K562 (cell line): ENCODE data around the gene TRIP12. TPM values are rescaled to one million over a fixed set of nuclear protein-coding genes. Genes with fewer than 3 reads are reported as not detected.
"Not testable (repeated sequence)": the region's sequence is repeated elsewhere in the genome, so short reads cannot be mapped to it uniquely, and the experiment has no call there.

Experiments
- ATAC-seq: fragments of 200-7000 bp; cut with Tn5 transposase; 3 replicates; pipeline ENCODE4 v1.9.1; 2020; ENCODE audit warnings: moderate library complexity
- BruUV-seq: library from RNA; stranded (reverse); fragments of 400-500 nt; replicated peaks from 2 replicates; lab custom pipeline; 2021; lab: Mats Ljungman, UMichigan
- CTCF ChIA-PET: fragments of 300-600 bp; formaldehyde crosslinking; extraction: SDS; loops from one replicate; lab custom pipeline; 2021; ENCODE audit warnings: low intra/inter-chr PET ratio; lab: Yijun Ruan, JAX
- POLR2A ChIA-PET: fragments of 300-600, 350-650 bp; sonication (Branson Sonifier 250); formaldehyde crosslinking; extraction: SDS; loops from one replicate; lab custom pipeline; 2021; ENCODE audit warnings: antibody characterized with exemption, inconsistent platforms; lab: Yijun Ruan, JAX
- DNase-seq, 4 experiments: peaks; one replicate each; pipeline versions ENCODE4 v3.0.0 to v3.0.0-alpha.2; 2011 to 2018; ENCODE audit warnings: low spot score in 3 of 4, mixed read lengths in 3 of 4; ENCODE audit errors: extremely low read depth in 1 of 4
- FAIRE-seq: peaks from 2 replicates; lab custom pipeline; 2011; peaks lifted over from hg19 to GRCh38; lab: Jason Lieb, UNC
- H2AFZ ChIP-seq: 2 replicates; pipeline ENCODE4 v1.6.0; 2011; ENCODE audit warnings: low read depth, low read length, control low read depth, inconsistent platforms
- H3K27ac ChIP-seq: fragments of 200-600 bp; 3 replicates; pipeline ENCODE4 v1.8.0; 2011; ENCODE audit warnings: low read depth, mild to moderate bottlenecking, control low read depth, inconsistent platforms, low read length, moderate library complexity, mixed read lengths; ENCODE audit errors: extremely low read depth
- H3K27me3 ChIP-seq, 2 experiments: fragments of 300-600 bp in 1 of 2; 2 replicates in 1 of 2; 3 replicates in 1 of 2; pipeline versions ENCODE4 v1.6.0 to v1.8.0; 2011; ENCODE audit warnings: inconsistent platforms in 2 of 2, low read length in 2 of 2, mild to moderate bottlenecking in 1 of 2, mixed read lengths in 1 of 2, moderate library complexity in 1 of 2; ENCODE audit not compliant: control insufficient read depth in 2 of 2, insufficient read depth in 2 of 2
- H3K36me3 ChIP-seq: fragments of 300-600 bp; 3 replicates; pipeline ENCODE4 v1.8.0; 2011; ENCODE audit warnings: mild to moderate bottlenecking, low read length, inconsistent platforms; ENCODE audit not compliant: control insufficient read depth, insufficient read depth
- H3K4me1 ChIP-seq, 2 experiments: fragments of 200-600 bp in 1 of 2; replicated peaks in 1 of 2; 2 replicates in 1 of 2; 3 replicates in 1 of 2; pipeline versions ENCODE4 v1.5.1 to v1.8.0; 2011; ENCODE audit warnings: inconsistent platforms in 2 of 2, low read length in 2 of 2, mild to moderate bottlenecking in 1 of 2, mixed read lengths in 1 of 2, moderate library complexity in 1 of 2; ENCODE audit not compliant: control insufficient read depth in 2 of 2, insufficient read depth in 2 of 2
- H3K4me2 ChIP-seq: 2 replicates; pipeline ENCODE4 v1.6.1; 2011; ENCODE audit warnings: low read length, control low read depth, inconsistent platforms, mixed read lengths; ENCODE audit not compliant: insufficient read depth
- H3K4me3 ChIP-seq: fragments of 200-600 bp; sonication (generic), shearing (Covaris generic); 2 replicates; pipeline ENCODE4 v1.5.1; 2016; ENCODE audit warnings: control low read depth, inconsistent platforms
- H3K79me2 ChIP-seq: fragments of 200-600 bp; 3 replicates; pipeline ENCODE4 v1.8.0; 2011; ENCODE audit warnings: low read length, inconsistent platforms; ENCODE audit not compliant: control insufficient read depth, insufficient read depth
- H3K9ac ChIP-seq, 2 experiments: 2 replicates each; pipeline versions ENCODE4 v1.6.0 to v1.6.1; 2011; ENCODE audit warnings: low read depth in 2 of 2, low read length in 2 of 2, control low read depth in 1 of 2, inconsistent platforms in 1 of 2, mild to moderate bottlenecking in 1 of 2, mixed read lengths in 1 of 2; ENCODE audit not compliant: insufficient read depth in 1 of 2
- H3K9me1 ChIP-seq: one replicate; pipeline ENCODE4 v1.6.0; 2011; ENCODE audit warnings: inconsistent platforms, mild to moderate bottlenecking, low read length, moderate library complexity; ENCODE audit not compliant: control insufficient read depth, insufficient read depth
- H3K9me3 ChIP-seq: replicated peaks from 2 replicates; pipeline ENCODE4 v1.5.1; 2011; ENCODE audit warnings: low read depth, low read length, inconsistent platforms; ENCODE audit not compliant: control insufficient read depth, insufficient read depth
- H4K20me1 ChIP-seq: replicated peaks from 2 replicates; pipeline ENCODE4 v1.6.1; 2011; ENCODE audit warnings: low read length, inconsistent platforms, mixed read lengths; ENCODE audit not compliant: control insufficient read depth, insufficient read depth
- WGBS: fragments of 100-300 bp; shearing (Covaris generic); methylation state at CpG from one replicate; pipeline ENCODE4 v1.1.6; 2016; ENCODE audit warnings: low coverage, mixed read lengths; ENCODE audit not compliant: insufficient coverage; ENCODE audit errors: missing lambda C conversion rate; 5-methylcytosine and 5-hydroxymethylcytosine counted together
- in situ Hi-C: fragments of 300-500 bp; cut with MboI; formaldehyde crosslinking; loops from 4 replicates; pipeline ENCODE4 v1.15.0; 2018; ENCODE audit warnings: inconsistent platforms, mixed read lengths
- intact Hi-C: fragments of 100-400 bp; cut with micrococcal nuclease; formaldehyde crosslinking; loops from 2 replicates; pipeline ENCODE4 v1.14.2; 2022
- polyA plus RNA-seq, 8 experiments: library from polyadenylated mRNA; depleted of rRNA in 4 of 8; stranded (reverse) in 5 of 8; unstranded in 3 of 8; fragments of >200 nt; fragmentation: Nextera tagmentation in 2 of 8; fragmentation: Illumina TruSeq in 1 of 8; extraction: Ambion mirVana in 2 of 8; extraction: Trizol in 1 of 8; gene quantifications; 2 replicates each; pipeline versions ENCODE4 v1.2.1 to v1.2.3, GENCODE V29; 2011 to 2014; ENCODE audit warnings: inconsistent platforms in 1 of 8, missing spikeins in 1 of 8
- total RNA-seq, 7 experiments: library from RNA; depleted of rRNA in 6 of 7; stranded (reverse); fragments of >200 nt in 6 of 7; fragmentation: Illumina TruSeq in 2 of 7; extraction: Trizol in 2 of 7; gene quantifications; 2 replicates each; pipeline versions ENCODE4 v1.2.1 to v1.2.3, GENCODE V29; 2011 to 2021; ENCODE audit warnings: low replicate concordance in 1 of 7
- TF ChIP-seq, protein P1 (sequence below), 2 experiments: fragments of 450-650 bp; formaldehyde crosslinking in 1 of 2; IDR thresholded peaks; 2 replicates each; pipeline versions ENCODE4 v1.4.0 to v1.6.1; 2014 to 2020; ENCODE audit warnings: mild to moderate bottlenecking in 2 of 2, borderline replicate concordance in 1 of 2, low read depth in 1 of 2

TRIP12 gene
- total and polyA plus RNA-seq, 9 of the 15 experiments (the other 6 are each of a cell fraction or from before 2014, with no cell fraction given) = 15.2 to 131 (median 80.1) TPM

DNA sequence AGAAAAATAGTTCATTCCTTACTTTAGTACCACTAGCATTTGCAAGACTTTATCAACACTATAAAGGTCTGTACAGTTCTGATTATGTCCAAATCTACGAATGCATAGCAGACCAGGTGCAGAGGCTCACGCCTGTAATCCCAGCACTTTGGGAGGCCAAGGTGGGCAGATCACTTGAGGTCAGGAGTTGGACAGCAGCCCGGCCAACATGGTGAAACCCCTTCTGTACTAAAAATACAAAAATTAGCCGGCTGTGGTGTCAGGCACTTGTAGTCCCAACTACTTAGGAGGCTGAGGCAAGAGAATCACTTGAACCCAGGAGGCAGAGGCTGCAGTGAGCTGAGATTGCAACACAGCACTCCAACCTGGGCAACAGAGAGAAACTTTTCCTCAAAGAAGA is 87.4 kb downstream of the TRIP12 start:
- BruUV-seq, H3K27ac ChIP-seq, in situ Hi-C loops, H3K4me2 ChIP-seq, H3K9me3 ChIP-seq, H3K4me1 ChIP-seq, CTCF ChIA-PET, H3K27me3 ChIP-seq, FAIRE-seq, H4K20me1 ChIP-seq, H2AFZ ChIP-seq, H3K4me3 ChIP-seq, H3K9me1 ChIP-seq, intact Hi-C loops, ATAC-seq, DNase-seq, H3K79me2 ChIP-seq, POLR2A ChIA-PET, H3K9ac ChIP-seq: not testable (repeated sequence)
- TF ChIP-seq, protein P1, sequence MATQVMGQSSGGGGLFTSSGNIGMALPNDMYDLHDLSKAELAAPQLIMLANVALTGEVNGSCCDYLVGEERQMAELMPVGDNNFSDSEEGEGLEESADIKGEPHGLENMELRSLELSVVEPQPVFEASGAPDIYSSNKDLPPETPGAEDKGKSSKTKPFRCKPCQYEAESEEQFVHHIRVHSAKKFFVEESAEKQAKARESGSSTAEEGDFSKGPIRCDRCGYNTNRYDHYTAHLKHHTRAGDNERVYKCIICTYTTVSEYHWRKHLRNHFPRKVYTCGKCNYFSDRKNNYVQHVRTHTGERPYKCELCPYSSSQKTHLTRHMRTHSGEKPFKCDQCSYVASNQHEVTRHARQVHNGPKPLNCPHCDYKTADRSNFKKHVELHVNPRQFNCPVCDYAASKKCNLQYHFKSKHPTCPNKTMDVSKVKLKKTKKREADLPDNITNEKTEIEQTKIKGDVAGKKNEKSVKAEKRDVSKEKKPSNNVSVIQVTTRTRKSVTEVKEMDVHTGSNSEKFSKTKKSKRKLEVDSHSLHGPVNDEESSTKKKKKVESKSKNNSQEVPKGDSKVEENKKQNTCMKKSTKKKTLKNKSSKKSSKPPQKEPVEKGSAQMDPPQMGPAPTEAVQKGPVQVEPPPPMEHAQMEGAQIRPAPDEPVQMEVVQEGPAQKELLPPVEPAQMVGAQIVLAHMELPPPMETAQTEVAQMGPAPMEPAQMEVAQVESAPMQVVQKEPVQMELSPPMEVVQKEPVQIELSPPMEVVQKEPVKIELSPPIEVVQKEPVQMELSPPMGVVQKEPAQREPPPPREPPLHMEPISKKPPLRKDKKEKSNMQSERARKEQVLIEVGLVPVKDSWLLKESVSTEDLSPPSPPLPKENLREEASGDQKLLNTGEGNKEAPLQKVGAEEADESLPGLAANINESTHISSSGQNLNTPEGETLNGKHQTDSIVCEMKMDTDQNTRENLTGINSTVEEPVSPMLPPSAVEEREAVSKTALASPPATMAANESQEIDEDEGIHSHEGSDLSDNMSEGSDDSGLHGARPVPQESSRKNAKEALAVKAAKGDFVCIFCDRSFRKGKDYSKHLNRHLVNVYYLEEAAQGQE (IDR thresholded peaks at IDR 0.05; ENCODE audit: borderline replicate concordance) = peak; percentile 63
- TF ChIP-seq, protein P1 (CRISPR knock-in tag; IDR thresholded peaks at IDR 0.05; ENCODE audit: low read depth) = not testable (repeated sequence)
- H3K36me3 ChIP-seq = peaks cover 55% of the 10 kb centered on the region; the same call in 2 of the 3 replicates
- WGBS = 54% methylated on average over 4 of the region's 4 CpGs
